Activated B cell treated with CpG ODN at 0.5 μM for 24 hours (primary cell): Measurements from ENCODE around the gene UBA52. TPM values are rescaled to one million over a fixed set of nuclear protein-coding genes. Genes with fewer than 3 reads are reported as not detected.

Experiments used
- ATAC-seq: fragments of 200-7000 bp; cut with Tn5 transposase; one replicate; pipeline ENCODE4 v1.10.0; 2021; ENCODE audit warnings: low read depth, mild to moderate bottlenecking, moderate library complexity
- CTCF ChIA-PET: fragments of 350-600 bp; sonication (Branson Sonifier 250); formaldehyde crosslinking; loops from one replicate; lab custom pipeline; 2021; ENCODE audit warnings: antibody characterized with exemption; lab: Charles Lee
- POLR2A ChIA-PET: fragments of 350-600 bp; sonication (Branson Sonifier 250); formaldehyde crosslinking; loops from one replicate; lab custom pipeline; 2021; ENCODE audit warnings: antibody characterized with exemption; lab: Charles Lee
- DNase-seq: peaks from one replicate; pipeline ENCODE4 v3.0.0; 2022
- H3K27ac Mint-ChIP-seq: one replicate; pipeline ENCODE4 v1.8.0; 2020; ENCODE audit warnings: mixed read lengths
- H3K27me3 Mint-ChIP-seq: one replicate; pipeline ENCODE4 v1.8.0; 2021; ENCODE audit warnings: mixed read lengths
- H3K36me3 Mint-ChIP-seq: one replicate; pipeline ENCODE4 v1.8.0; 2021; ENCODE audit warnings: low read depth, mixed read lengths
- H3K4me1 Mint-ChIP-seq: one replicate; pipeline ENCODE4 v1.8.0; 2021; ENCODE audit warnings: mixed read lengths
- H3K4me3 Mint-ChIP-seq: one replicate; pipeline ENCODE4 v1.8.0; 2020; ENCODE audit warnings: mild to moderate bottlenecking, mixed read lengths
- H3K9me3 Mint-ChIP-seq: one replicate; pipeline ENCODE4 v1.8.0; 2020; ENCODE audit warnings: mixed read lengths
- intact Hi-C: fragments of 100-400 bp; cut with micrococcal nuclease; formaldehyde crosslinking; loops from one replicate; pipeline ENCODE4 v1.15.1; 2024
- total RNA-seq: library from RNA; stranded (reverse); gene quantifications from 2 replicates; pipeline ENCODE4 v1.2.3, GENCODE V29; 2022
- TF ChIP-seq, protein P1 (sequence below): fragments of 200-600 bp; IDR thresholded peaks from one replicate; pipeline ENCODE4 v1.8.0; 2022; ENCODE audit warnings: antibody characterized with exemption, mild to moderate bottlenecking

The UBA52 gene
- total RNA-seq, 1 donor from 2014 or later = 1,962 TPM

DNA sequence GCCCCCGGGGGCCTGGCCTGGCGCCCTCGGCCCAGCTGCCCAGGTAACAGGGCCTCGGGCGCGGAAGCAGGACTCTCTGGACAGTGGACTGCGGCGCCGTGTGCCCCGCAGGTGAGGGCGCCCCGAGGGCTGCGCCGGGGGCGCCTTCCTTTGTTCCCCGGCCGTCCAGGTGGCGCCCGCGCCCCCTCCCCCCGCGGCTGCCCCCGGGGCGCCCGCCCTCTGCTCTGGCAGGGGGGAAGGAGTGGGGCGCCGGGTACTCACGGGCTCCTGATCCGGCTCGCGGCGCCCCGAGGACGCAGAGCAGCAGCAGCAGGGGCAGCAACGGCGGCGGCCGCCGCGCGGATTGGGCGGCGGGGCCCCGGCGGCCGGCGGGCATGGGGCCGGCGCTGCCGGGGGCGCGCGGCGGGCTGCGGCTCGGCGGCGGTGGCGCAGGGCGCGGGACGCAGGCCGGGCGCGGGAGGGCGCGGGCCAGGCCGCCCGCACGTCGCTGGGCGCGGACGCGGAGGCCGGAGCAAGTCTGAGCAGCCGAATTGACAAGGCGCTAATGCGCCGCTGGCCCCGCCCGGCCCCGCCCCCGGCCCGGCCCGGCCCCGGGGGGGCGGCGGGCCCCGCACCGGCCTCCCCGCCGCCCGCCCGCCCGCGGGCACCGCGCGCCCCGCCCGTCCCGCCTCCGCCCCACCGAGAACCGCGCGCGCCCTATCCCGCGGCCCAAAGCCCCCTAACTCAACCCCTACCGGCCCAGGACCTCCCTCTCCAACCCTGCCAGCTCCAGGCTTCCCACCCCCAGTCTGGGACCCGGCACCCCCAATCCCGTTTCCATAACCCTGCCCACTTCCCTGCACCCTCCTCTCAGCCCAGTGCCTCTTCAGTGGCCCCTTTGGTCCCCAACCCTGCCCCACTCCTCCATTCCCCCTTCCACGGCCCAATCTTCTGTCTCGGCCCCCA is 34.9 kb downstream of the UBA52 start, which contains the start of gene CRLF1:
Gene CRLF1, minus strand, starts transcription at position 519 of the 945 bp plus-strand sequence. Its CDS starts 143 bp downstream, at position 376.
- no peak for ATAC-seq
- no peak for DNase-seq
- CTCF ChIA-PET = no interaction called here
- Mint-ChIP-seq H3K4me3 (no peak within 1 kb of the TSS), H3K27ac (no peak within 1 kb of the TSS), H3K36me3 (no peaks in the 10 kb centered on the region), H3K4me1 (peaks cover 28% of the 10 kb centered on the region), H3K27me3 (peaks cover 53% of the 10 kb centered on the region), H3K9me3 (no peaks in the 10 kb centered on the region)
- POLR2A ChIA-PET = no interaction called here
- intact Hi-C loops = no loop called here
- TF ChIP-seq, protein P1, sequence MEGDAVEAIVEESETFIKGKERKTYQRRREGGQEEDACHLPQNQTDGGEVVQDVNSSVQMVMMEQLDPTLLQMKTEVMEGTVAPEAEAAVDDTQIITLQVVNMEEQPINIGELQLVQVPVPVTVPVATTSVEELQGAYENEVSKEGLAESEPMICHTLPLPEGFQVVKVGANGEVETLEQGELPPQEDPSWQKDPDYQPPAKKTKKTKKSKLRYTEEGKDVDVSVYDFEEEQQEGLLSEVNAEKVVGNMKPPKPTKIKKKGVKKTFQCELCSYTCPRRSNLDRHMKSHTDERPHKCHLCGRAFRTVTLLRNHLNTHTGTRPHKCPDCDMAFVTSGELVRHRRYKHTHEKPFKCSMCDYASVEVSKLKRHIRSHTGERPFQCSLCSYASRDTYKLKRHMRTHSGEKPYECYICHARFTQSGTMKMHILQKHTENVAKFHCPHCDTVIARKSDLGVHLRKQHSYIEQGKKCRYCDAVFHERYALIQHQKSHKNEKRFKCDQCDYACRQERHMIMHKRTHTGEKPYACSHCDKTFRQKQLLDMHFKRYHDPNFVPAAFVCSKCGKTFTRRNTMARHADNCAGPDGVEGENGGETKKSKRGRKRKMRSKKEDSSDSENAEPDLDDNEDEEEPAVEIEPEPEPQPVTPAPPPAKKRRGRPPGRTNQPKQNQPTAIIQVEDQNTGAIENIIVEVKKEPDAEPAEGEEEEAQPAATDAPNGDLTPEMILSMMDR = no peak

DNA sequence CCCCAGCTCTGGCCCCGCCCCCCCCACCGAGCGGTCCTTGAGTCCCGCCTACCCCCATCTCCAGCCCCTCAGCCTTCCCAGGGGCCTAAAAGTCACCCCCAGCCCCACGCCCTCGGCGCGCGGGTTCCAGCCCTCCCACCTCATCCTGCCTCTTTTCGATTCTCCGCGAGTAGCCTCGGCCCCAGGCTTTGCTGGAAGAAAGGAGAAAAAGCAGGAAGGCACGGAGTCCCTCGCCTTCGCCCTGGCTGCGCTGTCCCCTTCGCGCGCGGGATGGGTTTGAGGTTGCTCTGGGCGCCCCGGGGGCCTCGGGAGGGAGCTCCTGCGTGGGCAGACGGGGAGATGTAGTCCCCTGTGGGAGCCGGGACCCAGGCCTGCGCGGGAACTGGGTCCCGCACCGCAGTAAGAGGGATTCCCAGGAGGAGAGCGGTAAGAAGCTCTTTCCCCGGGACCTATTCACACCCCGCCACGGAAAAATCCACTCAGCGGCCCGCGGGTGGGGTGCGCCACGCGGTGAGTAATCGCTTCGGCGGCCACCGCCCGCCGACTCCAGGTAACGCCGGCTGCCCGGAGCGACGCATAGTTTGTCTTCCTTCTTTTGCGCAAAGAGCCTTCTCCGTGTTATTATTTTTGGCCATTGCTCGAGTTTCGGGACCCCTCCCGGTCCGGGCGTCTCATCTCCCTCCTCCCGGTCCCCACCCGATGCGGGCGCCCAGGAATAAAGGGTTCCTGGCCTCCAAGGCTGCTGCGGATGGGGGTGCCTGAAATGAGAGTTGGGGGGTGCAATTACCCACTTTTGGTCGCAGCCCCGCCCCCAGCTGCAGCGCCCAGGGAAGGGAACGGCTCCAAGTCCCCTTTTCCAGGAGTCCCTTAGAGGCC is 35.8 kb downstream of the UBA52 start:
- Mint-ChIP-seq H3K36me3 (no peaks in the 10 kb centered on the region), H3K9me3 (no peaks in the 10 kb centered on the region), H3K27ac (no peak overlapping the region), H3K27me3 (peaks cover 52% of the 10 kb centered on the region), H3K4me3 (no peak overlapping the region), H3K4me1 (peaks cover 34% of the 10 kb centered on the region)
- intact Hi-C loops = no loop called here
- no peak for ATAC-seq
- POLR2A ChIA-PET = no interaction called here
- TF ChIP-seq, protein P1 = no peak
- DNase-seq = no peak
- CTCF ChIA-PET = no interaction called here

DNA sequence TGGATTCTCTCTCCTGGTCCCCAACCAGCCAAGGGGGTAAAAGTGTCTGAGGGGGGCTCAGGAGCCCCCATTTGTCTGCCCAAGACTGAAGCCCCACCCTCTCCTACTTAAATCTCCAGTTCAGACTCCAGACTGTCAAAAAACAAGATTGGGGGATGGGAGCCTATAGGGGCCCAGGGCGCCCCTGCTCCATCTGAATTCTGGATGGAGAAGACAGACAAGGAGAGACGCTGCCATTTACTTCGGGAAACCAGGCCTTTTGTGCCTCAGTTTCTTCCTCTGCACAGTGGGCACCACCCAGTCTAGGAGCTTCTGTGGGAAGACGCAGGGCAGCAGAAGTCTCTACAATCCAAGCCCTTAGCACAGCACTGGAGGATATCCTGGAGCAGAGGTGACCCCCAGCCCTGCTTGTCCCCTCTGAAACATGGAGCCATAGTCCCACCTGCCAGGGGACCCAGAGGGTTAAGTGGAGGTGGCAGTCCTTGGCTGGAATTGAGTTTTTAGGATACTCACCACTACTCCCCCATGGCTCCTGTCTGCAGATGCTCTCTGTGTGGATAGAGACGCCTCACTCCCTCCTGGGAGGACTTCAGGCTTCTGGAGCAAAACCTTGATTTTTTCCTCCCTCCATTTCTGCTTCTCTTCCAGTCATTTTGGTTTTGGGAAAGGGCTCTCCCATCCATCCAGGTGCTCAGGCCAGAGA is 36.6 kb downstream of the UBA52 start:
- no peaks in the 10 kb centered on the region for H3K36me3 Mint-ChIP-seq
- H3K27me3 Mint-ChIP-seq = peaks cover 51% of the 10 kb centered on the region
- no peaks in the 10 kb centered on the region for H3K9me3 Mint-ChIP-seq
- intact Hi-C loops = no loop called here
- TF ChIP-seq, protein P1 = no peak
- no peak for ATAC-seq
- DNase-seq = no peak
- ChIA-PET CTCF (no interaction called here), POLR2A (no interaction called here)
- no peak overlapping the region for H3K27ac Mint-ChIP-seq
- no peak overlapping the region for H3K4me3 Mint-ChIP-seq
- H3K4me1 Mint-ChIP-seq = peaks cover 36% of the 10 kb centered on the region

DNA sequence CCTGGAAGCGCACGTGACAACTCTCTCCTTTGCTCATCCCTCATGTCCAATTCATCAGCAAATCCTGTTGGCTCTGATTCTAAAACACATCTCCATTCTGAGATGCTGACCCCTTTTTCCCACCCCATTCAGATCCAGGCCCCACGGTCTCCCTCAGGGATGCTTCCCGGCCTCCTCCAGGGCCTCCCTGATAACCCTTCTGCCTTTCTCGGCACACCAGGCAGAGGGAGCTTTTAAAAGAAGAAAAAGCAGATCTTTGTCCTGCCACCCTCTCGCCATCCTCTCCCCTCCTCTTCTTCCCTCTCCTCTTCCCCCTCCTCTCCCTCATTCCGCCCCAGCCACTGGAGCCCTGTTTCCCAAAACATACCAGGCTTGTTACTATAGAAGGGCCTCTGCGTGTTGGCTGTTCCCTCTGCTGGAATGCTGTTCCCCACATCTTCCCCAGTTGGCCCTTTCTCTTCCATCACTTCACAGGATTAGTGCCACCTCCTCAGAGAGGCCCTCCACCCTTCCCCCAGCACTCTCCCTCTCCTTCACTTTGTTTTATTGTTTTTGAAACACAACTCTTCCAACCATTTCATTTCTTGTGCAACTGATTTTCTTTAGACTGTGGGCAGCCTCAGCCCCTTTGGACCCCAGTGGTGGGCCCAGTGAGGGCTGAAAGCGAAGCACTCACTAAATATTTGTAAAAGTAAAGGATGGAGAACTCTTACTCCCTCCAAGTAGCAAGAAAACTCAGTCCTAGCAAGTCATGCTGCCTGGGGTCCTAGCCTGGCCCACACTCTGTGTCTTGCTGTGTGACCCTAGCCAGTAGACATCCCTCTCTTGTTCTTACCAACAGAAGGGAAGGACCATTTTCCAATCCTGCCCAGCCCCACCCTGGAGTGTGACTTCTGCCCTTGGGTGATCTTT is 37.4 kb downstream of the UBA52 start:
- ATAC-seq (no peak), DNase-seq (no peak)
- TF ChIP-seq, protein P1 = no peak
- intact Hi-C loops = no loop called here
- Mint-ChIP-seq H3K9me3 (no peaks in the 10 kb centered on the region), H3K36me3 (no peaks in the 10 kb centered on the region), H3K4me1 (peaks cover 38% of the 10 kb centered on the region), H3K27ac (no peak overlapping the region), H3K4me3 (no peak overlapping the region), H3K27me3 (peaks cover 54% of the 10 kb centered on the region)
- ChIA-PET POLR2A (interaction anchor here (0.6 kb wide), 1 partner anchor 115 kb away, joined by 7 read pairs; no protein-coding TSS in a partner anchor), CTCF (no interaction called here)
